Keratinocyte (primary cell): ENCODE results near the gene SMIM15. TPM values are rescaled to one million over a fixed set of nuclear protein-coding genes. Genes with fewer than 3 reads are reported as not detected.

Experiments used
- DNase-seq: peaks from one replicate; pipeline ENCODE4 v3.0.0-alpha.2; 2011; ENCODE audit warnings: low read depth, missing footprints, low spot score
- FAIRE-seq: peaks from 2 replicates; lab custom pipeline; 2011; peaks lifted over from hg19 to GRCh38; lab: Jason Lieb, UNC
- H2AFZ ChIP-seq: 2 replicates; pipeline ENCODE4 v1.6.0; 2012; ENCODE audit warnings: low read length, control low read depth, inconsistent platforms; ENCODE audit not compliant: control insufficient read depth
- H3K27ac ChIP-seq: 2 replicates; pipeline ENCODE4 v1.5.1; 2011; ENCODE audit warnings: low read length; ENCODE audit not compliant: control insufficient read depth, insufficient read depth
- H3K27me3 ChIP-seq: 3 replicates; pipeline ENCODE4 v1.6.0; 2011; ENCODE audit warnings: low read length; ENCODE audit not compliant: control insufficient read depth, insufficient read depth; ENCODE audit errors: extremely low read depth
- H3K36me3 ChIP-seq, 2 experiments: 2 replicates in 1 of 2; 3 replicates in 1 of 2; pipeline ENCODE4 v1.5.1; 2011; ENCODE audit warnings: low read length in 2 of 2, mild to moderate bottlenecking in 1 of 2; ENCODE audit not compliant: control insufficient read depth in 2 of 2, insufficient read depth in 2 of 2; ENCODE audit errors: extremely low read depth in 1 of 2
- H3K4me1 ChIP-seq: 3 replicates; pipeline ENCODE4 v1.5.1; 2011; ENCODE audit warnings: low read length; ENCODE audit not compliant: control insufficient read depth, insufficient read depth; ENCODE audit errors: extremely low read depth
- H3K4me2 ChIP-seq: 3 replicates; pipeline ENCODE4 v1.6.0; 2011; ENCODE audit warnings: low read depth, low read length; ENCODE audit not compliant: control insufficient read depth, insufficient read depth; ENCODE audit errors: extremely low read depth
- H3K4me3 ChIP-seq, 3 experiments: fragments of 200-600 bp in 1 of 3; sonication (generic) in 1 of 3; 2 replicates in 2 of 3; 3 replicates in 1 of 3; pipeline ENCODE4 v1.5.1; 2011 to 2016; ENCODE audit warnings: low read length in 3 of 3, mild to moderate bottlenecking in 3 of 3, control low read depth in 2 of 3, inconsistent platforms in 1 of 3, low read depth in 1 of 3, mixed read lengths in 1 of 3, mixed run types in 1 of 3, moderate library complexity in 1 of 3; ENCODE audit not compliant: control insufficient read depth in 2 of 3, insufficient read depth in 2 of 3; ENCODE audit errors: extremely low read depth in 1 of 3
- H3K79me2 ChIP-seq: 2 replicates; pipeline ENCODE4 v1.6.0; 2012; ENCODE audit warnings: low read length; ENCODE audit not compliant: control insufficient read depth, insufficient read depth
- H3K9ac ChIP-seq: 3 replicates; pipeline ENCODE4 v1.6.0; 2011; ENCODE audit warnings: low read length; ENCODE audit not compliant: control insufficient read depth, insufficient read depth; ENCODE audit errors: extremely low read depth
- H3K9me1 ChIP-seq: 3 replicates; pipeline ENCODE4 v1.6.0; 2011; ENCODE audit warnings: low read length; ENCODE audit not compliant: control insufficient read depth, insufficient read depth; ENCODE audit errors: extremely low read depth
- H3K9me3 ChIP-seq: 2 replicates; pipeline ENCODE4 v1.5.1; 2012; ENCODE audit warnings: low read depth, low read length; ENCODE audit not compliant: control insufficient read depth
- H4K20me1 ChIP-seq: 3 replicates; pipeline ENCODE4 v1.6.0; 2011; ENCODE audit warnings: low read length; ENCODE audit not compliant: control insufficient read depth, insufficient read depth; ENCODE audit errors: extremely low read depth
- EZH2 ChIP-seq: IDR thresholded peaks from one replicate; pipeline ENCODE4 v1.6.1; 2012; ENCODE audit warnings: inconsistent platforms, mild to moderate bottlenecking, low read length, moderate library complexity
- dilution Hi-C: fragments of 300-500 bp; cut with MboI; formaldehyde crosslinking; loops from one replicate; pipeline ENCODE4 v1.7.0; 2020; ENCODE audit warnings: low sequenced_read_pairs; ENCODE audit not compliant: extremely low pct_ligation_motif_present
- polyA plus RNA-seq, 5 experiments: library from polyadenylated mRNA; depleted of rRNA in 3 of 5; stranded (reverse) in 3 of 5; stranded (forward) in 1 of 5; unstranded in 1 of 5; fragments of >200 nt; gene quantifications; 1 replicate in 1 of 5; 2 replicates in 3 of 5; 3 replicates in 1 of 5; pipeline versions ENCODE4 v1.2.1 to v1.2.3, GENCODE V29; 2011 to 2012; ENCODE audit warnings: missing spikeins in 2 of 5, low read depth in 1 of 5, low replicate concordance in 1 of 5
- TF ChIP-seq, protein P1 (sequence below), 3 experiments: IDR thresholded peaks in 1 of 3; conservative IDR thresholded peaks in 1 of 3; optimal IDR thresholded peaks in 1 of 3; 2 replicates in 2 of 3; 3 replicates in 1 of 3; pipeline versions ENCODE3 to v1.5.1; 2011; ENCODE audit warnings: low read length in 3 of 3, mild to moderate bottlenecking in 3 of 3, moderate library complexity in 2 of 3, control low read depth in 1 of 3, inconsistent platforms in 1 of 3; ENCODE audit not compliant: insufficient read depth in 2 of 3; ENCODE audit errors: extremely low read depth in 1 of 3

Gene SMIM15
- polyA plus RNA-seq, 1 donor (not counting 4 experiments of a cell fraction or from before 2014, with no cell fraction given), result 60.1 TPM

- dilution Hi-C loops, result no loop called here
- Histone ChIP-seq H3K9me1 (no peaks in the 10 kb centered on the region), H3K4me3 (no peak overlapping the region), H3K36me3 (no peaks in the 10 kb centered on the region), H3K4me2 (no peak overlapping the region), H4K20me1 (no peaks in the 10 kb centered on the region), H3K4me1 (no peaks in the 10 kb centered on the region), H2AFZ (no peak overlapping the region), H3K27ac (no peak overlapping the region), H3K79me2 (no peaks in the 10 kb centered on the region), H3K9ac (no peak overlapping the region), H3K27me3 (no peaks in the 10 kb centered on the region), H3K9me3 (no peaks in the 10 kb centered on the region)
- no peak for DNase-seq
- TF ChIP-seq EZH2, result no peak
- TF ChIP-seq, protein P1, sequence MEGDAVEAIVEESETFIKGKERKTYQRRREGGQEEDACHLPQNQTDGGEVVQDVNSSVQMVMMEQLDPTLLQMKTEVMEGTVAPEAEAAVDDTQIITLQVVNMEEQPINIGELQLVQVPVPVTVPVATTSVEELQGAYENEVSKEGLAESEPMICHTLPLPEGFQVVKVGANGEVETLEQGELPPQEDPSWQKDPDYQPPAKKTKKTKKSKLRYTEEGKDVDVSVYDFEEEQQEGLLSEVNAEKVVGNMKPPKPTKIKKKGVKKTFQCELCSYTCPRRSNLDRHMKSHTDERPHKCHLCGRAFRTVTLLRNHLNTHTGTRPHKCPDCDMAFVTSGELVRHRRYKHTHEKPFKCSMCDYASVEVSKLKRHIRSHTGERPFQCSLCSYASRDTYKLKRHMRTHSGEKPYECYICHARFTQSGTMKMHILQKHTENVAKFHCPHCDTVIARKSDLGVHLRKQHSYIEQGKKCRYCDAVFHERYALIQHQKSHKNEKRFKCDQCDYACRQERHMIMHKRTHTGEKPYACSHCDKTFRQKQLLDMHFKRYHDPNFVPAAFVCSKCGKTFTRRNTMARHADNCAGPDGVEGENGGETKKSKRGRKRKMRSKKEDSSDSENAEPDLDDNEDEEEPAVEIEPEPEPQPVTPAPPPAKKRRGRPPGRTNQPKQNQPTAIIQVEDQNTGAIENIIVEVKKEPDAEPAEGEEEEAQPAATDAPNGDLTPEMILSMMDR (optimal IDR thresholded peaks at IDR 0.05 in 1 of 3, IDR thresholded peaks at IDR 0.05 in 1 of 3, conservative IDR thresholded peaks at IDR 0.05 in 1 of 3; ENCODE audit: extremely low read depth in 1 of 3, insufficient read depth in 2 of 3, low read length in 3 of 3), result no peak
- no peak for FAIRE-seq
Observed at GRCh38 chr5:61141801-61142200, 20.5 kb downstream of the SMIM15 start.

- DNase-seq, result no peak
- Histone ChIP-seq H3K27ac (no peak overlapping the region), H3K79me2 (no peaks in the 10 kb centered on the region), H3K4me3 (no peak overlapping the region), H3K27me3 (no peaks in the 10 kb centered on the region), H3K9me3 (no peaks in the 10 kb centered on the region), H3K9ac (no peak overlapping the region), H3K4me1 (no peaks in the 10 kb centered on the region), H4K20me1 (no peaks in the 10 kb centered on the region), H2AFZ (no peak overlapping the region), H3K36me3 (no peaks in the 10 kb centered on the region), H3K9me1 (no peaks in the 10 kb centered on the region), H3K4me2 (no peak overlapping the region)
- FAIRE-seq, result no peak
- no peak for TF ChIP-seq EZH2
- TF ChIP-seq, protein P1 (optimal IDR thresholded peaks at IDR 0.05 in 1 of 3, IDR thresholded peaks at IDR 0.05 in 1 of 3, conservative IDR thresholded peaks at IDR 0.05 in 1 of 3; ENCODE audit: extremely low read depth in 1 of 3, insufficient read depth in 2 of 3, low read length in 3 of 3), result no peak
- dilution Hi-C loops, result no loop called here
Observed at GRCh38 chr5:61139931-61140330, 22.3 kb downstream of the SMIM15 start.
